Heart left ventricle (tissue), 13 donors: ENCODE measurements around the gene ANXA4.

ENCODE experiments used
- POLR2A ChIP-seq, 2 donors: fragments of 450-650 bp; IDR thresholded peaks; one replicate each; pipeline ENCODE4 v1.6.1; 2017; ENCODE audit warnings: antibody characterized with exemption in 2 of 2, mild to moderate bottlenecking in 2 of 2, moderate library complexity in 2 of 2
- TF ChIP-seq, protein P1 (sequence below), 12 donors: fragments of 200-600 bp; sonication (generic) in 4 of 12; IDR thresholded peaks; one replicate each; pipeline versions ENCODE4 v1.5.0 to v1.8.0; 2018 to 2022; ENCODE audit warnings: antibody characterized with exemption in 12 of 12, mild to moderate bottlenecking in 5 of 12
- donor health status: ischemic (EF 13 %, LVEDD 7.1; RV severe dilation, severe dysfunction).
- donor health status: DM: no; HTN: yes; CAD: no.
- donor health status: DM: no; HTN: no; CAD: no.
- donor health status: ischemic (EF 25% LVEDD 6.9; RV normal size, moderate dysfunction).
- donor health status: ischemic (EF 25% LVEDD 5.7; RV mildly dilated, moderate dysfunction).
- donor health status: ischemic (EF 35%, LVEDD 5.7; RV mildly dilated, moderate dysfunction).
- donor health status: nonischemic (EF 11% LVEDD 7.7; RV severe dilation, severe dysfunction).
- donor health status: DM: yes; HTN: yes; CAD: no.
- donor health status: PGD.
- donor health status: ischemic (EF 29% LVEDD 5.4; RV normal size, mild dysfunction).
- donor health status: nonischemic (EF 23%, LVEDD 6.1; RV moderate dilation, normal function).

GRCh38 chr2:69701100-69701945 is 40.6 kb upstream of the ANXA4 start:
- TF ChIP-seq, protein P1, sequence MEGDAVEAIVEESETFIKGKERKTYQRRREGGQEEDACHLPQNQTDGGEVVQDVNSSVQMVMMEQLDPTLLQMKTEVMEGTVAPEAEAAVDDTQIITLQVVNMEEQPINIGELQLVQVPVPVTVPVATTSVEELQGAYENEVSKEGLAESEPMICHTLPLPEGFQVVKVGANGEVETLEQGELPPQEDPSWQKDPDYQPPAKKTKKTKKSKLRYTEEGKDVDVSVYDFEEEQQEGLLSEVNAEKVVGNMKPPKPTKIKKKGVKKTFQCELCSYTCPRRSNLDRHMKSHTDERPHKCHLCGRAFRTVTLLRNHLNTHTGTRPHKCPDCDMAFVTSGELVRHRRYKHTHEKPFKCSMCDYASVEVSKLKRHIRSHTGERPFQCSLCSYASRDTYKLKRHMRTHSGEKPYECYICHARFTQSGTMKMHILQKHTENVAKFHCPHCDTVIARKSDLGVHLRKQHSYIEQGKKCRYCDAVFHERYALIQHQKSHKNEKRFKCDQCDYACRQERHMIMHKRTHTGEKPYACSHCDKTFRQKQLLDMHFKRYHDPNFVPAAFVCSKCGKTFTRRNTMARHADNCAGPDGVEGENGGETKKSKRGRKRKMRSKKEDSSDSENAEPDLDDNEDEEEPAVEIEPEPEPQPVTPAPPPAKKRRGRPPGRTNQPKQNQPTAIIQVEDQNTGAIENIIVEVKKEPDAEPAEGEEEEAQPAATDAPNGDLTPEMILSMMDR (IDR thresholded peaks at IDR 0.05): no peak
- TF ChIP-seq POLR2A (IDR thresholded peaks at IDR 0.05): no peak
